DMS 273 (cell line): ENCODE measurements around the gene ARHGEF17.

Experiments
- DNase-seq: peaks from one replicate; lab custom pipeline; 2025; ENCODE audit not compliant: unreplicated experiment; lab: John Stamatoyannopoulos, UW

ARHGEF17 gene

DNA sequence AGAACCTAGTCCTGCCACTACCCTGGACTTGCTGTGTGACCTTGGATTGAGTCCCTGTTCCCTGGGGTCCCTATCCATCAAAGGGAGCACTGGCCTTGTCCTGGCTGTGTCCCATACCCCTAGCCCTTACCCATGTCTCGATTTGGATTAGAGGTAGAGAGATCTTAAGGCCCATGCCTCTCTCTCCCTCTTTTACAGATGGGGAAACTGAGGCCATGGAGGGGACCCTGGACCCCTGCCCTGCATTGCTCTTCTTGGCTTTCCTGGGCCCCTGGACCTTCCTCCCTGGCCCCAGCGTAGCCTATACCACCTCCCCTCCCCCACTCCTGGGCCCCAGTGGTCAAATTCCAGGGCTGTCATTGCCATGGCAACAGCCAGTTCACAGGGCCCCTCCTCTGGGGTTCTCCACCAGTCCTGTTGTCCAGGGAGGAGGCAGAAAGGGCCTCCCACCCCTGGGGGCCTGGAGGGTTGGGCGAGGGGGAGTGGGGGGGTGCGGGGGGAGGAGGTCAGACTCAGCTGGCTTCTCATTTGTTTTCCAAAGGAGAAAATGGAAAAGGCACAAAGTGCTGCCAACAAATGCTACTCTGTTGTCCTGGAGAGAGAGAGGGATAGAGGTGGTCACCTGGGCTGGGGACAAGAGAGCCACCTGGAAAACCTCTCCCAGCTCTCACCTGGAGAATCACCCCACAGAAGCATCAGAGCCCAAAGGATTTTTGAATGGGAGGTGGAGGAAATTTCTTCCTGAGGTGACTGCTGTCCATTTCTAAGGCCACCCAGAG lies 23.3 kb downstream of the ARHGEF17 start:
- DNase-seq, result no peak

GRCh38 chr11:73333173-73333572 lies 25.1 kb downstream of the ARHGEF17 start:
- no peak for DNase-seq

GRCh38 chr11:73333640-73334383 lies 25.7 kb downstream of the ARHGEF17 start:
- DNase-seq, result no peak

GRCh38 chr11:73334384-73335203 lies 26.5 kb downstream of the ARHGEF17 start:
- DNase-seq, result peak; percentile 48

- peak; percentile 85 for DNase-seq
These were observed 27.3 kb downstream of the ARHGEF17 start for GRCh38 chr11:73335204-73335923.

GRCh38 chr11:73337846-73338245 lies 29.8 kb downstream of the ARHGEF17 start:
- DNase-seq, result no peak

DNA sequence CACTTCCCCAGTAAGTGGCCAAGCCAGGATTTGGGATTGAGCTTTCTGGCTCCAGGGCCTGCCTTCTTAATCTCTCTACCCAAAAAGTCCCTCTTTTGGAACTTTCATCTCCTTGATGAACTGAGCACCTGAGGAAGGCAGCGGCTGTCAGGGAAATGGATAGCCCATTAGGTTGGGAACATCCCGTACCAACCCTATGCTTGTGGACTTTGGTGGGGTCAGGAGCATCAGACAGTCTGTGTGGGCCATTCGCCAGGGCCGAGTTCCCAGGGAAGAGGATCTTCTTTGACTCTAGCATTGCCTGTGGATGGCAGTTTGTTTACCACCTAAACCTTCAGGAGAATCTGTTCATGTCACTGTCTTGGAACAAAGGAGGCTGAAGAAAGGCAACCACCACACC lies 30.2 kb downstream of the ARHGEF17 start:
- no peak for DNase-seq

GRCh38 chr11:73340164-73340563 lies 32.1 kb downstream of the ARHGEF17 start:
- no peak for DNase-seq

GRCh38 chr11:73342633-73343032 lies 34.6 kb downstream of the ARHGEF17 start:
- DNase-seq, result no peak

DNA sequence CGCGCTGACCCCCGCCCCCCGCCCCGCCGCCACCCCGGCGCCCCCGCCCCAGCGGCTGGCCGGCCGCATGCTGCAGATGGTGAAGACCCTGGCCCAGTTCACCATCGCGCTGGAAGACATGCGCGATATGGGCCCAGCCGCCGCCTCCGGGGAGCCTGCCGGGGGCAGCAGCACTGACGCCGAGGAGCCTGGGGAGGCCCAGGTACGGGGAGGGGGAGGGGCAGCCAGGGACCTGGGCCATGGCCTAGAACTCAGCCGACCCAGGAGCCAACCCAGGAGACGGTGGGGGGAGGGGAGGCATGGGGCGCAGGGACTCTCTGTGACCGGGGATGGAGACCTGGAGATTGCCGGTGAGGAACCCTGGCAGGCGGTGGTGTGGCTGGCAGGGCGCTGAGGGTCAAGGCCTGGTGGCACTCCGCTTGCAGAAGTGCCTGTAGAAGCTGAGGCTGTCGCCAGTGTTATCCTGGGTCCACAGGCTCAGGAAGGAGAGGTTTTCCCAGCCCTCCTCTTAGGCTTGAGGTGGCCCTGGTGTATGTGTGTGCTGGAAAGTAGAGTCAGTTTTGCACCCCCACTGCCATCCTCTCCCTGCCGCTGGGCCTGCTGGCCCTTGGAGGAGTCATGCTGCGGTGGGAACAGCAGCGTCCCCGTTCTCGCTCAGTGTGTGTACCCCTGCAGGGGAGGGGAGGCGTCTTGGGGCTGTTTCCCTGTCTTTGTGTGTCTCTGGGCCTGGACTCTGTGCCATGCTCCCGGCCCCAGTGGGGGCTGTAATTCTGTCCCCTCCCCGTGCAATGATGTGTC lies 35.2 kb downstream of the ARHGEF17 start:
- DNase-seq, result no peak

- no peak for DNase-seq
These were observed 36.1 kb downstream of the ARHGEF17 start for GRCh38 chr11:73344191-73344607.

- DNase-seq, result no peak
These were observed 37.5 kb downstream of the ARHGEF17 start for GRCh38 chr11:73345481-73346160.

DNA sequence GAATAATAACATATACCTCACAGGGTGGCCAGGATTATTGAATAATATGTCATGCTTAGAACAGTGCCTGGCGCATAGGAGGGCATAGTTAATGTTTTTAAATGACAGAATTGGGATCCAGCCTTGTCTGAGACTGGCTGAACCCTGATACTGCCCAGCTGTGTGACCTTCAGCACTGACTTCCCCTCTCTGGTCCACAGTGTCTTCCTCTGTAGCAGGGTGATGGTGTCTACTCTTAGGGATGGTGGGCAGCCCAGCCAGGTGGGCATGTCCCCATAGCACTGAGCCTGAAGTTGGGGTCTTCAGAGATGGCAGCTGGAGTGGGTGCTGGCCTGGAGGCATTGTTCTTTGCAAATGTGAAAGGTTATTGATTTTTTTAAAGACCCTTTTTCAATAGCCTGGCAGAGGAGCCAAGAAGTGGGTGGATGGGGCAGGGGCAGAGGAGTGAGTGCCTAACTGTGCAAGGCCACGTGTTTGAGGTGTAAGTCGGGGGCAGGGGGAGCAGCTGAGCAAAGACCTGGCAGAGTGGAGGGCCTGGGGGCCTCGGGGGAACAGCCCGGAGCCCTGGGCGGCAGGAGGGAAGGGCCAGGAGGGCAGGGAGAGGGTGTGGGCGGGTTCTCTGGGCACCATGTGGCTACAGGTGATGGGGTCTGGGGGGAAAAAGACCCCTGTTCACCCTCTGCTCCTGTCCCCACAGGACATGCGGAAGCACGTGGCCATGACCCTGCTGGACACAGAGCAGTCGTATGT lies 38.3 kb downstream of the ARHGEF17 start:
- no peak for DNase-seq

DNA sequence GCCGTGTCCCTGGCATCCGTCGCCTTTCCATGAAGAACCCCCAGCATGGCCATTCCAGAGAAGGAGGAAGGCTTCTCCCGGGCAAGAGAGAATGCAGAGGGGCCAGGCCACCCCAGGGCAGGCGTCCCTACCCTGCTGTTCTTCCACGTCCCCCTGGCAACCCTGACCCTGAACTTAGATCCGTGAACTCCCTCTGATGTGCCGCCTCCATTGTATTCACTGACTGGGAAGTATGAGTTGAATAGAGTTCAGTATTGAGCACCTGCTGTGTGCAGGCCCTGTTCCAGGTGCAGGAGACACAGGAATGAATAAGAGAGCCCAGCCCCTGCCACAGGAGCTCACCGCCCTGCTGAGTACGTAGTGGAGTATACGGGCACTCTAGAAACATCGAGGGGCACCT lies 39.0 kb downstream of the ARHGEF17 start:
- no peak for DNase-seq

DNA sequence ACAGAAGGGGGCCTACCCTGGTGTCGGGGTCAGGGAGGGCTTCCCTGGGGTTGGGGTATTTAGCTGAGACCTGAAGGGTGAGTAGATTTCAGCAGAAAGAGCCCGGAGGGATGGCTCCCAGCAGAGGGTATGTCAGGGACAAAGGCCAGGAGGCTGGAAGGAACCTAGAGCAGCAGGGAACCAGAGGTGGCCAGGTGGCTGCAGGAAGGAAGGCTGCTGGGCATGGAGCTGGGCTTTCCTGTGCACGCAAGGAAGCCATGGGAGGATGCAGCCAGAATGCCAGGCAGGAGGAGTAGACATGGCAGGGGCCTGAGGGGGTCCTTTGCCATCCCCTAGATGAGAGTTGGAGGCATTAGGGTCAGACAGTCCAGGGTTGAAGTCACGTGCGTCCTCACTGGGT lies 40.8 kb downstream of the ARHGEF17 start:
- DNase-seq, result no peak

DNA sequence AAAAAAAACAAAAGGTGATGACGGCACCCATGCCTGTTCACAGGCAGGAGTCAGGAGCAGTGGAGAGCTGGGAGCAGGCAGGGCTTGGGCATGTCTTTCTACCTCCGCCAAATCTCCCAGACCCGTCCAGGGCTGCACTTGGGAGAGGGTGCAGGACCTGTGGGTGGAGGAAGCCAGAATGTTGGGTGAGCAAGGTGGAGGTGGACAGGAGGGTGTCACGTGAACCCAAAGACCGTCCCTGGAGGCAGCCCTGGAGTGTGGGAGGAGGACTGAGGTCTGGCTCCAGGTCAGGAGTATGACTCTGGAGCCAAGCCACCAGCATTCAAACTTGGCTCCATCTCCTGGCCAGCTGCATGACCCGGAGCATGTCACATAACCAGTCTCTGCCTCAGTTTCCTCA lies 41.6 kb downstream of the ARHGEF17 start:
- no peak for DNase-seq

DNA sequence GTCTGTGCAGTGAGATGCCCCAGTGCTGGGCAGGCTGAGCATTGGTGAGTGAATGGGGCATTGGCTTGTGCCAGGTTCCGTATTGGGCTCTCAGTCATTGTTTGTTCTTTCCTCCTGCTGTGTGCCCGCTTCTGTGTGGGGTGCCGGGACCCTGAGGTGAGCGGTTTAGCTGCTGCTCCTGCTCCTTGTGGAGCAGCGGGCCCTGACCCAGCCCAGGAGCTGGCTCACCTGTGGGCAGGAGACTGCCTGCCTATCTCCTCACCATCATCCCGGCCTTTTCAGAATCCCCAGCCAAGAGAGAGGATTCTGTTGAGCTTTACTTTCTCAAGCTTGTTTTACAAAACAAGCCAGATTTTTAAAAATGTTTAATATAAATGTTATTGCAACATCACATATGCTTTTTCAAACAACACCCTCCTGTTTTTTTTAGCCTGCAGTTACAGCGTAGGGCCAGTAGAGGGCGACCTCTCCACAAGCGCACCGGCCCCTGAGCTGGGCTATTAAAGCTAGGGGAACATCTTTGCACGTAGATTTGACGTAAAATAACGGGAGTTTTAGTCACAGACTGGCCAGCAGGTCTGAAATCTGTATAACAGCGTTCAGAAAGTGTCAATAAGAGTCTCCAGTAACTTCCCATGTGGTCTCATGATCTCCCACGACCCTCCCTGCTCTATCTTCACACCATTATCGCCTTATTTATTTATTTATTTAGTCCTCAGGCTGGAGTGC lies 43.0 kb downstream of the ARHGEF17 start:
- peak; percentile 68 for DNase-seq

DNA sequence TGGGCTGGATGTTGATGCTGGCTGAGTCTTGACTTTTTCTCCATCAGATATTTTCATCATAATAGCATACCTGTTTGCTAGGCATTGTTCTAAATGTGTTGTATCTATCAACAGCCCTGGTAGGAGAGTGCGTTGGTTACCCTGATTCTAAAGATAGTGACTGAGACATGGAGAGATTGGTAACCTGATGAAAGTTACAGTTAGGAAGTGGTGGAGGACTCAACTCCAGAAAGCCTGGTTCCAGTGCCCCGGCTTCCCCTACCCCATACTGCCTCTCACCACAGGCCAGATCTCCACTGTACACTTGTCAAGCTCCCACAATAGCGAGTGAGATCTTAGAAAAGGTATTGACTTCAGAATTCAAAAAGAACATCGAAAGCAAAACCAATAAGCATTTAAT lies 45.3 kb downstream of the ARHGEF17 start:
- no peak for DNase-seq
